Amygdala (tissue), 56 donors: ENCODE measurements around the gene LCE2A.
"Not testable (repeated sequence)": the region's sequence is repeated elsewhere in the genome, so short reads cannot be mapped to it uniquely, and the experiment has no call there.

Source experiments
- DNase-seq, 56 donors: peaks; one replicate each; lab custom pipeline; 2025; lab: John Stamatoyannopoulos, UW

The LCE2A gene, protein sequence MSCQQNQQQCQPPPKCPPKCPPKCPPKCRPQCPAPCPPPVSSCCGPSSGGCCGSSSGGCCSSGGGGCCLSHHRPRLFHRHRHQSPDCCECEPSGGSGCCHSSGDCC

DNA sequence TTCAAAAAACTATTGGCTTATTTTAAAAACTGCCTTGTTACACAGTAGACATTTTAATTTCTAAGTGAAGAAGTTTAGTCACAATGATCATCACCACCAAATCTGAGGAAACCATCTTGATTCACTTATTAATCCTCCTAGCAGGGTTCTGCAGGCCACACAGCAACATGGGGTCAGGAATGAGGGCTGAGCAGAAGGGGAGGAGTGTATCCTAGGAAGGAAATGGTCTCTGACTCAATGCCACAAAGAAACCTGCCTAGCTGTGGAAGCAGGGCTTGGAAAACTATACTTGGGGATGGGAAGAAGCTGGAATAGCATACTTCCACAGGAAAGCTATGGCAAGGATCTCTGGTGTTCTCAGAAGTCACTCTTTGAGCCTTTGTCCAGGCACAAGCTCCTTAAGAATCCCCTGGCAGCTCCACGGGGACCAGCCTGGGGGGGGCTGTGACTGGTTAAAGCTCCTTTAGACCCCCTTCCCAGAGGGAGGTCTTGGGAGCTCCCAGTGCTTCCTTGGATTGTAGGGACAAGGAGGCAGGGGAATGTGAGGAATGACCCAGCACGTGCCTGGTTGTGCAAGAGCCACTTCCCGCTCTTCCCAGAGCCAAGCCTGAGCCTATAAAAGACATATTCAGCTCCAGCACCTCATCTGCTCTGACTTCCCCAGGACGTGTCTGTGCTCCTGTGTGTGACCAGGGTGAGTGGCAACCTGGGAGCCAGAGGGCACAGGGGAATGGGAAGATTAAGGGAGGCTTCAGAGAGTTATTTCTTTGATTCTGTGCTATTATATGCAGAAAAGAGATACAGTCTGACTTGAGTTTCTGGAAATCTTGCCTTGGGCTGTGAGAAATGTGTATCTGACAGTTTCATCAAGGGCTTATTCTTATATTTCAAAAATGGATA lies at the start of gene LCE2A:
TSS of gene LCE2A (plus strand) at position 645 of the 900 bp plus-strand sequence. CDS start 557 bp downstream, outside the sequence.
- DNase-seq: no peak

DNA sequence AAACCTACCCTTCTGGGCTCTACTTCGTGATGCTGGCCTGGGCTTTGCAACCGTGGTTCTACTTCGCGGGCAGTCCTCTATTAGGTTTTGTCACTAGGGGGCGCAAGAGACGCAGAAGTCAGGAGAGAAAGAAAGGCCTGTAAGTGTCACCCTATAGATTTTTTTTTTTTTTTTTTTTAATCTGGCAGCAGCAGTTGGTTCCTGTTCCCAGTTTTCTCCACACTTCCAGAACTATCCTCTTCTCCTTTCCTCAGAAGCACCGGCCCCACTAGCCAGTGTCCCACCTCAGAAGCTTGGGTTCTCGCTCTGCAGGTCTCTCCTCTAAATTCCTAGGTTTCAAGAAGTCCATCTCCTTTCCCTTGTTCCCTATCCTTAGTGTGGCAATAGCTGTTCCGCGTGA lies 44.0 kb upstream of the LCE2A start:
- DNase-seq: peak in 29 of 56 donors; percentile 0 to 71 (median 6)

DNA sequence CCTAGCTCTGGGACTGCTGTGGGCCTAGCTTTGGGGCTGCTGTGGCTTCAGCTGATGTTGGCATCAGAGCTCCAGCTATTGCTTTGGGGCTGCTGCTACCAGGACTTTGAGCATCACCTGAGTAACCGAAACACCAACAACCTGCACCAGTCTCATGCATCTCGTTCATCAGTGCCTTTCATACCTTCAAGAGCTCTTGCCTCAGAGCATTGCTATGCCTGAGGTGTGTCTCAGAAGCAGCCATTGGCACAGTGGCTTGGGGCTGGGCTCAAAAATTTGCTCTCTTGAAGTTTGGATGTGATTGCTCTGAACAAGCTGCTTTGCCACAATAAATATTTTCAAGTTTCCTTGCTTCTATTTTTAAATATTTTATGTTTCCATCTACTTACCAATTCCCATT lies 41.7 kb upstream of the LCE2A start:
- DNase-seq: no peak

DNA sequence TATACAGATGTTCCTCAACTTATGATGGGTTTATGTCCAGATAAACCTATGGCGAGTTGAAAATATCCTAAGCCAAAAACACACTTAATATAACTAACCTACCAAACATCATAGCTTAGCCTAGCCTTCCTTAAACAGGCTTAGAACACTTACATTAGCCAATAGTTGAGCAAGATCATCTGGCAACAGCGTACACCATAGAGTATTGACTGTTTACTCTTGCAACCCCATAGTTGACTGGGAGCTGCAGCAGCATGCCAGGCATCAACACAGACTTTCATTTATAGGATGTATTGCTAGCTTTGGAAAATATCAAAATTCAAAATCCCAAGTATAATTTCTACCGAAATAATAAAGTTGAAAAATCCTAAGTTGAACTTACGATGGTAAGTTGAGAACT lies 40.5 kb upstream of the LCE2A start:
- DNase-seq: no peak

DNA sequence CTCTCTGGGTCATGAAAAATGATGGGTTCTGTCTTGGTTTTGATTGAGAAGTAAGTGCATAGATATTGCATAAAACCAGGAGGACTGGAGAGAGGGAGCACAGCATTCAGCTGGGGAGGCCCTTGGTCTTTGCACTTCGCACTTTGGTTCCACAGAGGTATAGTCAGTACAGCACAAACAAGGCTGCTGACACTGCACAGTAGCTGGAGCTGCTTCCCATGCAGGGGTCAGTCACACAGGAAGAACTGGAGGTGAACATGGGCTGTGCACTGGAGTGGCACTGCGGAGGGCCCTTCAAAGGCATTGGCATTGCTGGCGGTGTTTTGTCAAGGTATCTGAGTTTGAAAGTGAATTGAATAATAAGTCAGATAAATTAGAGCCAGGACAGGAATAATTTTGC lies 39.5 kb upstream of the LCE2A start:
- DNase-seq: no peak

DNA sequence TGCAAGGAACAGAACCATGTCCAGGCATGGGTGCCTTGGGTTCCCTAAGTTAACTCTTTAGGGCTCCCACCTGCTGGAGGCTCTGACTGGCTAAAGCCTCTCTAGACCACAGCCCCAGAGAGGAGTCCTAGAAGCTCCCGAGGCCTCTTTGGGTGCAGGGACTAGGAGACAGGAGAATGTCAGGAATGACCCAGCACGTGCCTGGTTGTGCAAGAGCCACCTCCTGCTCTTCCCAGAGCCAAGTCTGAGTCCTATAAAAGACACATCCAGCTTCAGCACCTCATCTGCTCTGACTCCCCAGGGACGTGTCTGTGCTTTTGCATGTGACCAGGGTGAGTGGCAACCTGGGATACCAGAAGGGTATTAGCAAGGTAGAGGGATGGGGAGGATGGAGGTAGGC lies 35.0 kb upstream of the LCE2A start, which contains the start of gene LCE2D:
TSS of gene LCE2D (plus strand) at position 283 of the 400 bp plus-strand sequence. CDS start 726 bp downstream, outside the sequence.
- no peak for DNase-seq

DNA sequence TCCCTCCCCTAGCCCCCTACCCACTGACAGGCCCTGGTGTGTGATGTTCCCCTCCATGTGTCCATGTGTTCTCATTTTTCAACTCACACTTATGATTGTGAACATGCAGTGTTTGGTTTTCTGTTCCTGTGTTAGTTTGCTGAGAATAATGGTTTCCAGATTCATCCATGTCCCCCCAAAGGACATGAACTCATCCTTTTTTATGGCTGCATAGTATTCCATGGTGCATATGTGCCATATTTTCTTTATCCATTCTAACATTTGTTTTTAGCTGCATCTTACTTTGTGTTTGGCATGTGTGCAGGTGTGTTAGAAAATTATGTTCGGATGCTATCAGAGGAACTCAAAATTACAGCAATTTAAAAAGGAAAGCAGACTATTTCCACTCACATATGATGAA lies 32.0 kb upstream of the LCE2A start:
- not testable (repeated sequence) for DNase-seq

DNA sequence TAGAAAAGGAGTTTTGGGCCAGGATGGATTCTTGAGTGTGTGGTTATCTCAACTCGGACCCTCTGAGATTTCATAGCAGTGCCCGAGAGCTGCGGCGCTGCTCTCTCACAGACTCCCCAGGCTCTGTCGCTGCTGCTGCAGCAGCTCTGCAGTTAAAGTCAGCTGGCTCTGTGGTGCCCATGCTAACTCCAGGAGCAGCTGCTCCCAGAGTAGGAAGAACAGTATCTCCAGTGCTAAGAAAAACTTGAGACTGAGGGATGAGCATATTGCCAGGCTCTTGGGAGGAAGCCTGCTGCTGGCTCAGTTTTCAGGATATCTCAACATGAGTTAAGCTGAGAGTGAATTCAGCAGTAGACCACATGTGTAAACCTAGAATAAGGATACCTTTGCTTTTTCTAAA lies 30.5 kb upstream of the LCE2A start:
- no peak for DNase-seq

DNA sequence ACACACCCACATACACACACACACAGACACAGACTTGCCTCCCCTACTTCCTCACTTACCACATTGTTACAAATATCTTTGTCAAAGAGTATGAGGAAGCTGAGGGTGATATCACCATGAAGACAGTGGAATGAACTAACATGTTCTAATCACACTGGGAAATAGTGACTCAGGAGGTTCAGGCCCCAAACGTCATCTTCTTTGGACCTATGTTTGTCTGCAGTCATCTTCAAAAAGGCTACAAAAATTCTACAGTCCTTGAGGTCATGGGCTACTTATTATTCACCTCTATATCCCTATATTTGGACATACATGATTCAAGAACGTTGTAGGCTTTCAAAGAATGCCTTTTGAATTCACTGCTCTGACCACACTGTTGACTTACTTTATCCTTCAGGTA lies 25.1 kb upstream of the LCE2A start:
- DNase-seq: no peak

DNA sequence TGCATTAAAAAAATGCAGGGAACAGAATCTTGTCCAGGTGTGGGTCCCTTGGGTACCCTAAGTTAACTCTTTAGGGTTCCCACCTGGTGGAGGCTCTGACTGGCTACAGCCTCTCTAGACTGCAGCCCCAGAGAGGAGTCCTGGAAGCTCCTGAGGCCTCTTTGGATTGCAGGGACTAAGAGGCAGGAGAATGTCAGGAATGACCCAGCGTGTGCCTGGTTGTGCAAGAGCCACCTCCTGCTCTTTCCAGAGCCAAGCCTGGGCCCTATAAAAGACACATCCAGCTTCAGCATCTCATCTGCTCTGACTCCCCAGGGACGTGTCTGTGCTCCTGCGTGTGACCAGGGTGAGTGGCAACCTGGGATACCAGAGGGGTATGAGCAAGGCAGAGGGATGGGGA lies 23.2 kb upstream of the LCE2A start, which contains the start of gene LCE2C:
TSS of gene LCE2C (plus strand) at position 297 of the 400 bp plus-strand sequence. CDS start 737 bp downstream, outside the sequence.
- DNase-seq: not testable (repeated sequence)

DNA sequence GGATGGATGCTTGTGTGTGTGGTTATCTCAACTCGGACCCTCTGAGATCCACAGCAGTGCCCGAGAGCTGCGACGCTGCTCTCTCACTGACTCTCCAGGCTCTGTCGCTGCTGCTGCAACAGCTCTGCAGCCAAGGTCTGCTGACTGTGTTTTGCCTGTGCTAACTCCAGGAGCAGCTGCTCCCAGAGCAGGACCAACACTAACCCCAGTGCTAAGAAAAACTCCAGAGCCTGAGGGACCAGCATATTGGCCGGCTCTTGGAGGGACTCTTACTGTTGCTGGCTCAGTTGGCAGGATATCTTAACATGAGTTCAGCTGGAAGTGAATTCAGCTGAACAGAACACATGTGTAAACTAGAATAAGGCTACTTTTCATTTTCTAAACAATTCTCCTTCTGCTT lies 18.7 kb upstream of the LCE2A start:
- no peak for DNase-seq

DNA sequence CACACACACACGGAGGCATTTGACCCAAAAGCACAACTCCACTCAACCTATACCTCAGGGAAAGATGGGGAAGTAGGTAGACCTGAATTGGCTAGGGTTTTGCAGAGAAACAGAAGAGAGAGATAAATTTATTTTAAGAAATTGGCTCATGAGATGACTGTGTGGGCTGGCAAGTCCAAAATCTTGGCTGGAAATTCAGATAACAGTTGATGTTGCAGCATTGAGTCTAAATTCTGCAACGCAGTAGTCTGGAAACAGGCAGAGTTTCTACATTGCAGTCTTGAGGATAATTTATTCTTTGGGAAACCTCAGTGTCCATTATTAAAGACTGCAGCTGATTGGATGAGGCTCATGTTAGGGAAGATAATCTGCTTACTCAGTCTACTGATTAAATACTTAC lies 16.5 kb upstream of the LCE2A start:
- DNase-seq: peak in 4 of 56 donors; percentile 1 to 17 (median 8)

DNA sequence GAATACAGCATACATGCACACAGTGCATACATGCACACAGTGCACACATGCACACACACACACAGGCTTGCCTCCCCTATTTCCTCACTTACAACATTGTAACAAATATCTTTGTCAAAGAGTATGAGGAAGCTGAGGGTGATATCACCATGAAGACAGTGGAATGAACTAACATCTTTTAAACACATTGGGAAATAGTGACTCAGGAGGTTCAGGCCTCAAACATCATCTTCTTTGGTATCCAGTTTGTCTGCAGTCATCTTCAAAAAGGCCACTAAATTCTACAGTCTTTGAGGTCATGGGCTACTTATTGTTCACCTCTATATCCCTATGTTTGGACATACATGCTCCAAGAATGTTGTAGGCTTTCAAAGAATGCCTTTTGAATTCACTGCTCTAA lies 14.3 kb upstream of the LCE2A start:
- no peak for DNase-seq

DNA sequence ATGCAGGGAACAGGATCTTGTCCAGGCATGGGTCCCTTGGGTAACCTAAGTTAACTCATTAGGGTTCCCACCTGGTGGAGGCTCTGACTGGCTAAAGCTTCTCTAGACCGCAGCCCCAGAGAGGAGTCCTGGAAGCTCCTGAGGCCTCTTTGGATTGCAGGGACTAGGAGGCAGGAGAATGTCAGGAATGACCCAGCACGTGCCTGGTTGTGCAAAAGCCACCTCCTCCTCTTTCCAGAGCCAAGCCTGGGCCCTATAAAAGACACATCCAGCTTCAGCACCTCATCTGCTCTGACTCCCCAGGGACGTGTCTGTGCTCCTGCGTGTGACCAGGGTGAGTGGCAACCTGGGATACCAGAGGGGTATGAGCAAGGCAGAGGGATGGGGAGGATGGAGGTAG lies 12.3 kb upstream of the LCE2A start, which contains the start of gene LCE2B:
TSS of gene LCE2B (plus strand) at position 301 of the 400 bp plus-strand sequence. CDS start 721 bp downstream, outside the sequence.
- DNase-seq: not testable (repeated sequence)

DNA sequence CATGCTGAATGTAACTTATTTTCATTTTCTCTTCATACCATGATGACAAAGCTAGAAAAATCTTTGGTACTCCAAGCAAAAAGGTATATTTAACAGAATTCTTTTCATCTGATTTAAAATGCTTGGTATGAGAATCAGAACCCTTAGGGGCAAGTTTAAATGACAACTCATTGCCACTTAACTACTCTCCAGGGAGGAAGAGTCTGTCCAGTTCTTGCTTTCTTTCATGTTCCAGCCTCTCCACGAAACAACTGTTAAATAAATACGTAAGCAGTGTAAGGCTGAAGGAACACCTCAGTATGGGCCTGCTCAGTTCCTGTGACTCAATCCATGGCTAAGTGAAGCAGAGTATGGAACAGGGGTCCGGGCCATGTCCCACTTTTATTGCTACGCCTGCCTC lies 1.6 kb downstream of the LCE2A start:
- DNase-seq: no peak

DNA sequence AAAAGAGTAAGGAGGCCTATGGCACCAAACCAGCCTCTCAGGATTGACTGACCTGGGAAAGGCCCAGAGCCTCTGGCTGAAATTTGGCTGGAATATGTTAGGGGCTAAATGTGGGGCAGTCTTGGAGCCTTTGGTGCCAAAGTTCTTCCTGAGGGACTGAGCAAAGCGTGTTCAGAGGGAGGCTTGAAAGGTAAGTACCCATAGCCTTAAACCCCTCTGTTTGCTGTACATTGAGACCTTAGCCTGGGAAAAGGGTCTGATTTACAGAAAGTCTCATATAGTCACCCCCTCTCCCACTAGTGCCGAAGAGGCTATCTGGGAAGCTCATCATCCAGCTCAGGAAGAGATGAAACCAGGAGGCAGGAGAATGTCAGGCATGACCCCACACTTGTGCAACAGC lies 9.7 kb downstream of the LCE2A start, which contains the start of gene LCE4A:
TSS of gene LCE4A (plus strand) at position 301 of the 400 bp plus-strand sequence. CDS start 916 bp downstream, outside the sequence.
- DNase-seq: no peak

DNA sequence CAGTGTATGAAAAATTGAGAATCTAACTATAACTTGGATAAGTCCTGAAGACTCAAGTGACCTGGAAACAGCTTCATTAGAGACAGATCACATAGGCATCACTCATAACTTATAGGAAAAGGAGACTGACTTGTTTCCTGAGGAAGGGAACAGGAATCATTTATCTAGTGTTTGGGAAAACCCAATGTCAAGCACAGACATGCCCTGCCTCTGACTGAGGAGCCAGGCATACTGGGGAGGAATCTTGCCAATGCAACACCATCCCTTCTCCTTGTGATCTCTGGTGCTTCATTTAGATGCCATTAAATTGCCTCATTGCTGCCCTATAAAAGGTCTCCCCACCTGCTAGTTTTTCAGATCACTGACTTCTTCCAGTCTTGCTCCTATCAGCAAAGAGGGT lies 20.1 kb downstream of the LCE2A start:
- DNase-seq: no peak

DNA sequence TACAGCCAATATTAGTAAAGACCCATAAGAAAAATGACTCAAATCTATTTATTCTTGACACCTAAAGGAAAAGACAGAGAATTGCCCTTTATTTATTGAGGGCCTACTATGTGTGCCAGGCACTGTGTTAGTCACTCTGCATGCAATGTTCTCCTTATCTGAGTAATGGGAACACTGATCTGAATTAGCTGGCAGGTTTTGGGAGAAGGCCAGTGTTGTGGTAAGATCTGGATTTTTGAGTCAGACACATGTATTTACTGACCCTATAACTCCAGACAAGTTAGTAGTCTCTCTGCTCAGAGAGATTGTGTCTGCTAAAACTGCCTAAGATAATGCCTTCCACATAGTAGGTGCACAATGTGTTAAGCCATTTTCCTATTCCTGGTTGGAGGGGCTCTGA lies 27.1 kb downstream of the LCE2A start:
- DNase-seq: no peak

DNA sequence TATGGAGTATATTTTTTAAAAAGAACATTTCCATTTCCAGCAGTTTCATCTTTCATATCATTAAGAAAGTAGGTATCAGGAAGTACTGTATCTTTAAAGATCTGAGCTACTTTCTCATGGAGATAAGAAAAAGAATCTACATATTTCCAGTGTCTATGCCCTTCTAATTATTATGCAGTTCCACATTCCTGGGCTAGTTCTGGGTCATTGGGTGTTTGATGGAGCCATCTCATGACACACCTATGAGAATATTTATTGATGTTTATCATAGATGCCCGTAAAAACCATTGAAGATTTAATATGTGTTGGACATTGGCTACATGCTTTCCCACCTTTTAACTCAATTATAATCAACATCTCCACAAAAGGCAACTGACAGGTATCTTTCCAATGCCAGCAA lies 30.8 kb downstream of the LCE2A start:
- no peak for DNase-seq

DNA sequence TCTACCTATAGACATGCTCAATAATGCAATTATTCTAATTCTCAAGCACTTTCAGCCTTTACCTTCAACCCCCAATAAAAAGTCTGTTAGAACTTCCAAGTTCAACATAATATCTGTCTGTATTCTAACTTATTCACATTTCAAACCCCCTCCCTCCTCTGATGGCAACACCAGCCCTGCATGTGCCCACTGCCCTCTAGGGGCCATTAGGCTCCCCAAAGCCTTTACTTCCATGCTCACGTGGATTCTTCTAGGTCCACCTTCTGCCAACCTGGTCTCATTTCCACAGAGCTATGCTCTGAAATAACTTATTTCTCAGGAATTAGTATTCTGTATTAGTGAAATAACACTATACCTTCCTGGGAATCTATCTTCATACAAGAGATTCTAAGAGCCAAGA lies 37.5 kb downstream of the LCE2A start:
- DNase-seq: no peak

DNA sequence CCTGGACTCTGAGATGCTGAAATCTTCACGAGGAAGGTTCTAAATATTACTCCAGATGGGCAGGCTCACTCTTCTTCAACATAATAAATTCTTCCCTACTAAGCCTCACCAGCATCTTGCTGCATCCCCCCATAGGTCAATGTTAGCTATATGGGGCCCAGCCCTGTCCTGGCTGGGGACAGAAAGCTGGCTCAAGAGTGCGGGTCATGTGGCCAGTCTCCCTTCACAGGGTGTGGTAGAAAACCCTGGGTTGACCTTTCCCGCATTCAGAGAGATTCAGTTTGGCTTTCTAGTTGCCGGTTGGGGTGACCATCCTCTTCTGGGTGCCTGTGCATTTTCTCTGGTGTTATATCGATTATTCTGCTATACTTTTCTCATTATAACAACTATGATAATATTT lies 39.9 kb downstream of the LCE2A start:
- no peak for DNase-seq

DNA sequence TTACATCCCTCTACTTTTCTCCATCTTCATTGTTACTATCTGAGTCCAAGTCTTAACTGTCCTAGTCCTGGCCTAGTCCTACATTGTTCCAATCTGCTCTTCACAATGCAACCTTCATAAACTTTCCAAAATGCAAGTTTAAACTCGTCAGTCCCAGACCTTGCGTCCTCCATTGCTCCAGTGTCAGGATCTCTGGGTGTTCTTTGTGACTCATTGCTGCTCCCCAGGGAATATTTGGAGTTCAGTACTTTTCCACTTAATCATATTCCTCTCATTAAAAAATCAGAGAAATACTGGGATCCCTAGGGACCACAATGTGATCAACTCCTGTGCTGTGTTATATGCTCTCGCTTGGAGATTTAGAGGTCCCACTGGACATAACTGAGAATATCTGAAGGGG lies 41.7 kb downstream of the LCE2A start:
- no peak for DNase-seq
